CD14-positive monocyte (primary cell): ENCODE data around the gene MPND. TPM values are rescaled to one million over a fixed set of nuclear protein-coding genes. Genes with fewer than 3 reads are reported as not detected.

Experiments used
- DNase-seq, 3 donors: peaks; one replicate each; pipeline ENCODE4 v3.0.0-alpha.2; 2011 to 2022
- H2AFZ ChIP-seq: 2 replicates; pipeline ENCODE4 v1.6.0; 2012; ENCODE audit warnings: mild to moderate bottlenecking, low read depth, low read length, inconsistent platforms; ENCODE audit not compliant: insufficient read depth, poor library complexity, severe bottlenecking
- H3K27ac ChIP-seq, 2 donors: 1 replicate in 1 of 2; 2 replicates in 1 of 2; pipeline ENCODE4 v1.5.1; 2012 to 2013; ENCODE audit warnings: low read length in 2 of 2, control low read depth in 1 of 2, inconsistent platforms in 1 of 2, low read depth in 1 of 2, mild to moderate bottlenecking in 1 of 2
- H3K27me3 ChIP-seq, 2 donors: one replicate each; pipeline versions ENCODE4 v1.6.0 to v1.6.1; 2011 to 2013; ENCODE audit warnings: low read length in 2 of 2; ENCODE audit not compliant: control insufficient read depth in 2 of 2, insufficient read depth in 2 of 2
- H3K36me3 ChIP-seq, 2 donors: replicated peaks in 1 of 2; 1 replicate in 1 of 2; 2 replicates in 1 of 2; pipeline versions ENCODE4 v1.5.1 to v1.6.1; 2012 to 2013; ENCODE audit warnings: low read length in 2 of 2, control low read depth in 1 of 2, inconsistent platforms in 1 of 2, mild to moderate bottlenecking in 1 of 2; ENCODE audit not compliant: insufficient read depth in 2 of 2, control insufficient read depth in 1 of 2
- H3K4me1 ChIP-seq, 2 donors: 1 replicate in 1 of 2; 2 replicates in 1 of 2; pipeline versions ENCODE4 v1.5.1 to v1.6.1; 2012 to 2013; ENCODE audit warnings: low read length in 2 of 2, control low read depth in 1 of 2, inconsistent platforms in 1 of 2, mild to moderate bottlenecking in 1 of 2, moderate library complexity in 1 of 2; ENCODE audit not compliant: insufficient read depth in 2 of 2, control insufficient read depth in 1 of 2
- H3K4me2 ChIP-seq: replicated peaks from 2 replicates; pipeline ENCODE3; 2012; ENCODE audit warnings: low read length, moderate library complexity, mild to moderate bottlenecking; ENCODE audit not compliant: poor library complexity, severe bottlenecking; ENCODE audit errors: extremely low read depth
- H3K4me3 ChIP-seq, 3 experiments: fragments of 200-600 bp in 1 of 3; sonication (generic) in 1 of 3; replicated peaks in 1 of 3; 1 replicate in 2 of 3; 2 replicates in 1 of 3; pipeline ENCODE4 v1.5.1; 2011 to 2013; ENCODE audit warnings: low read length in 3 of 3, mild to moderate bottlenecking in 3 of 3, control low read depth in 2 of 3, low read depth in 2 of 3, inconsistent platforms in 1 of 3, moderate library complexity in 1 of 3
- H3K79me2 ChIP-seq: 2 replicates; pipeline ENCODE4 v1.6.0; 2012; ENCODE audit warnings: mild to moderate bottlenecking, control low read depth, inconsistent platforms, low read length, moderate library complexity; ENCODE audit not compliant: insufficient read depth
- H3K9ac ChIP-seq: 2 replicates; pipeline ENCODE4 v1.6.0; 2017; ENCODE audit warnings: low read length, mild to moderate bottlenecking; ENCODE audit not compliant: insufficient read depth, poor library complexity, severe bottlenecking
- H3K9me3 ChIP-seq, 2 donors: replicated peaks in 1 of 2; 1 replicate in 1 of 2; 2 replicates in 1 of 2; pipeline versions ENCODE4 v1.5.1 to v1.6.1; 2012 to 2013; ENCODE audit warnings: low read length in 2 of 2, control low read depth in 1 of 2; ENCODE audit not compliant: control insufficient read depth in 1 of 2, insufficient read depth in 1 of 2
- H4K20me1 ChIP-seq: 2 replicates; pipeline ENCODE4 v1.6.0; 2012; ENCODE audit warnings: mild to moderate bottlenecking, low read length, control low read depth, moderate library complexity; ENCODE audit not compliant: insufficient read depth
- H3K27ac Mint-ChIP-seq, 7 donors: one replicate each; pipeline ENCODE4 v1.8.0; 2020; ENCODE audit warnings: mild to moderate bottlenecking in 7 of 7, mixed read lengths in 7 of 7, moderate library complexity in 6 of 7, inconsistent platforms in 2 of 7
- H3K27me3 Mint-ChIP-seq, 3 donors: one replicate each; pipeline ENCODE4 v1.8.0; 2021 to 2022; ENCODE audit warnings: low read depth in 3 of 3, mild to moderate bottlenecking in 3 of 3, mixed read lengths in 3 of 3, moderate library complexity in 3 of 3, inconsistent platforms in 1 of 3
- H3K36me3 Mint-ChIP-seq, 2 donors: one replicate each; pipeline ENCODE4 v1.8.0; 2020; ENCODE audit warnings: mixed read lengths in 2 of 2, inconsistent platforms in 1 of 2, mild to moderate bottlenecking in 1 of 2
- H3K4me1 Mint-ChIP-seq: one replicate; pipeline ENCODE4 v1.8.0; 2020; ENCODE audit warnings: mild to moderate bottlenecking, mixed read lengths
- H3K4me3 Mint-ChIP-seq, 2 donors: one replicate each; pipeline ENCODE4 v1.8.0; 2020; ENCODE audit warnings: mild to moderate bottlenecking in 2 of 2, mixed read lengths in 2 of 2, moderate library complexity in 1 of 2
- H3K9me3 Mint-ChIP-seq, 7 donors: one replicate each; pipeline ENCODE4 v1.8.0; 2020 to 2022; ENCODE audit warnings: mixed read lengths in 7 of 7, mild to moderate bottlenecking in 6 of 7, moderate library complexity in 6 of 7, inconsistent platforms in 2 of 7
- CTCF ChIP-seq: fragments of 200-600 bp; IDR thresholded peaks from one replicate; pipeline ENCODE4 v1.8.0; 2022; ENCODE audit warnings: antibody characterized with exemption, mild to moderate bottlenecking
- WGBS: methylation state at CpG from one replicate; pipeline ENCODE4 v1.1.5; 2013; ENCODE audit warnings: missing lambda C conversion rate; ENCODE audit not compliant: insufficient coverage; 5-methylcytosine and 5-hydroxymethylcytosine counted together
- intact Hi-C, 2 donors: fragments of 100-400 bp; cut with micrococcal nuclease; formaldehyde crosslinking; loops; one replicate each; pipeline versions ENCODE4 v1.15.0 to v1.15.1; 2023
- polyA plus RNA-seq, 3 donors: library from polyadenylated mRNA; depleted of rRNA in 1 of 3; unstranded in 2 of 3; stranded (reverse) in 1 of 3; fragments of 300-500 nt in 2 of 3; fragments of >200 nt in 1 of 3; fragmentation: Illumina TruSeq in 2 of 3; gene quantifications; 1 replicate in 2 of 3; 2 replicates in 1 of 3; pipeline ENCODE4 v1.2.3, GENCODE V29; 2012 to 2021

Gene MPND
- polyA plus RNA-seq, 3 donors, result 6.5 to 15.9 (median 7.0) TPM

GRCh38 chr19:4363571-4364304 lies 20.4 kb downstream of the MPND start:
- H3K27ac Mint-ChIP-seq, result no peak overlapping the region

GRCh38 chr19:4365341-4365740 lies 22.0 kb downstream of the MPND start:
- H3K36me3 Mint-ChIP-seq, result peaks cover 46 to 70% of the 10 kb centered on the region in 2 donors
- DNase-seq, result no peak
- no peak overlapping the region for H3K27ac ChIP-seq
- no peak overlapping the region for H3K9ac ChIP-seq
- no peaks in the 10 kb centered on the region for H3K27me3 Mint-ChIP-seq
- H3K9me3 Mint-ChIP-seq, result no peaks in the 10 kb centered on the region
- H3K4me3 ChIP-seq, result no peak overlapping the region
- no peak overlapping the region for H3K4me2 ChIP-seq
- TF ChIP-seq CTCF, result no peak
- H3K4me1 ChIP-seq, result peaks cover 27 to 28% of the 10 kb centered on the region in 2 donors
- no peak overlapping the region for H3K27ac Mint-ChIP-seq
- peaks cover 26% of the 10 kb centered on the region for H3K4me1 Mint-ChIP-seq
- no peaks in the 10 kb centered on the region for H3K9me3 ChIP-seq
- intact Hi-C loops, result no loop called here
- H4K20me1 ChIP-seq, result peaks cover 88% of the 10 kb centered on the region
- no peak overlapping the region for H2AFZ ChIP-seq
- no peaks in the 10 kb centered on the region for H3K27me3 ChIP-seq
- H3K4me3 Mint-ChIP-seq, result no peak overlapping the region
- peaks cover 31% of the 10 kb centered on the region for H3K79me2 ChIP-seq
- WGBS, result 93% methylated on average over 11 of the region's 16 CpGs
- peaks cover 48 to 66% of the 10 kb centered on the region in 2 donors for H3K36me3 ChIP-seq

More at GRCh38 chr19:4363571-4364304, 20.4 kb downstream of the MPND start:
- Histone ChIP-seq H3K9me3 (no peaks in the 10 kb centered on the region), H3K9ac (no peak overlapping the region), H3K27ac (no peak overlapping the region), H3K4me1 (peaks cover 11 to 12% of the 10 kb centered on the region in 2 donors), H3K4me3 (no peak overlapping the region), H3K36me3 (peaks cover 64 to 82% of the 10 kb centered on the region in 2 donors), H3K4me2 (no peak overlapping the region), H4K20me1 (peaks cover 85% of the 10 kb centered on the region), H2AFZ (no peak overlapping the region), H3K79me2 (peaks cover 16% of the 10 kb centered on the region), H3K27me3 (no peaks in the 10 kb centered on the region)
- intact Hi-C loops, result no loop called here
- no peak for DNase-seq
- 93% methylated on average over 26 of the region's 26 CpGs for WGBS
- Mint-ChIP-seq H3K4me3 (no peak overlapping the region), H3K9me3 (no peaks in the 10 kb centered on the region), H3K27me3 (no peaks in the 10 kb centered on the region), H3K4me1 (peaks cover 12% of the 10 kb centered on the region), H3K36me3 (peaks cover 56 to 86% of the 10 kb centered on the region in 2 donors)
- TF ChIP-seq CTCF, result no peak
